ENCODE results near the gene ACOT7. TPM values are rescaled to one million over a fixed set of nuclear protein-coding genes. Genes with fewer than 3 reads are reported as not detected.
A peak's percentile ranks its signal among the peaks of the same experiment; 100 is the strongest.

Gene ACOT7
- total and polyA plus RNA-seq, 2 of the 13 experiments (the other 11 are each of a cell fraction or from before 2014, with no cell fraction given), result 33.0 to 55.8 TPM

DNA sequence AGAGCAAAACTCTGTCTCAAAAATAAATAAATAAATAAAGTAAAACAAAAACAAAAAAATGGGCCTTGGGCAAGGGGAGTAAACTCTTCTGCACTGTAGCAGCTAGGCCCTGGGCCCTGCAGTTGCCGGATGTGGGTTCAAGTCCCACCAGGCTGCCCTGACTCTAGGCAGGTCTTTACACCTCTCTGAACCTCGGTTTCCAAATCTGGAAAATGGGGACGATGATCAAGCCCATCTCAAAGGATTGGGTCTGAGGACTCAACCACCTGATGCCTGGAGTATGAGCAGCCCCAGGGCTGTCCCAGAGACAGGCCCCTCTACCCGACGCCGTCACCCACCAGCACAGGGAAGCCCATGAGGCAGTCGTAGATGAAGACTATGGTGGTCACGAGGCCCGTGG lies 140.2 kb downstream of the ACOT7 start:
- H3K4me1 ChIP-seq (ENCODE audit: insufficient read depth, low read length), result peaks cover 8% of the 10 kb centered on the region
- H3K27me3 ChIP-seq (ENCODE audit: control insufficient read depth in 1 of 2, insufficient read depth in 2 of 2, low read length in 2 of 2), result peaks cover 5 to 32% of the 10 kb centered on the region in 2 experiments; a peak in 3 of 5 replicates
- no peaks in the 10 kb centered on the region for H3K9me3 ChIP-seq (ENCODE audit: low read length)
- no peak overlapping the region for H2AFZ ChIP-seq (ENCODE audit: low read length)
- ATAC-seq (no peak), FAIRE-seq (no peak), DNase-seq (ENCODE audit: low spot score) (no peak)
- no peaks in the 10 kb centered on the region for H3K36me3 ChIP-seq (replicated peaks in 1 of 2; ENCODE audit: control insufficient read depth in 1 of 2, insufficient read depth in 2 of 2, low read length in 2 of 2)
- 82% methylated on average over 7 of the region's 9 CpGs for WGBS (ENCODE audit: low lambda C conversion rate)
- no peaks in the 10 kb centered on the region for H4K20me1 ChIP-seq (ENCODE audit: insufficient read depth, low read length)
- no TSS peak for BruUV-seq (replicated peaks)
- ChIA-PET CTCF (ENCODE audit: low intra/inter-chr PET ratio, low total read pairs) (no interaction called here), POLR2A (no interaction called here)
- H3K27ac ChIP-seq (ENCODE audit: extremely low read length, insufficient read depth, low read length), result no peak overlapping the region
- in situ Hi-C loops (cut with HindIII; ENCODE audit: extremely low pct_ligation_motif_present, low pct_unique_long_range_greater_than_20kb), result no loop called here
- intact Hi-C loops (cut with micrococcal nuclease; ENCODE audit: unreplicated experiment), result no loop called here
- H3K4me3 ChIP-seq (replicated peaks in 1 of 3; ENCODE audit: insufficient read depth in 1 of 3, low read depth in 2 of 3, low read length in 3 of 3), result no peak overlapping the region
- H3K9ac ChIP-seq (ENCODE audit: insufficient read depth, low read depth, low read length), result no peak overlapping the region
- H3K79me2 ChIP-seq (ENCODE audit: insufficient read depth, low read length), result no peaks in the 10 kb centered on the region
- no peak overlapping the region for H3K4me2 ChIP-seq (ENCODE audit: low read depth, low read length)
- TF ChIP-seq ZNF629 (CRISPR knock-in tag; conservative IDR thresholded peaks at IDR 0.05) (peak; percentile 39; the same call in 1 of the 2 replicates), MLX (CRISPR knock-in tag; IDR thresholded peaks at IDR 0.05) (no peak)

- DNase-seq (ENCODE audit: low spot score), result no peak
- intact Hi-C loops (cut with micrococcal nuclease; ENCODE audit: unreplicated experiment), result no loop called here
- no TSS peak for BruUV-seq (replicated peaks)
- in situ Hi-C loops (cut with HindIII; ENCODE audit: extremely low pct_ligation_motif_present, low pct_unique_long_range_greater_than_20kb), result no loop called here
- peaks cover 7% of the 10 kb centered on the region for H3K4me1 ChIP-seq (ENCODE audit: insufficient read depth, low read length)
- H3K4me2 ChIP-seq (ENCODE audit: low read depth, low read length), result no peak overlapping the region
- no peak overlapping the region for H3K4me3 ChIP-seq (replicated peaks in 1 of 3; ENCODE audit: insufficient read depth in 1 of 3, low read depth in 2 of 3, low read length in 3 of 3)
- no peaks in the 10 kb centered on the region for H4K20me1 ChIP-seq (ENCODE audit: insufficient read depth, low read length)
- H3K36me3 ChIP-seq (replicated peaks in 1 of 2; ENCODE audit: control insufficient read depth in 1 of 2, insufficient read depth in 2 of 2, low read length in 2 of 2), result no peaks in the 10 kb centered on the region
- peaks cover 8 to 42% of the 10 kb centered on the region in 2 experiments; a peak in 4 of 5 replicates for H3K27me3 ChIP-seq (ENCODE audit: control insufficient read depth in 1 of 2, insufficient read depth in 2 of 2, low read length in 2 of 2)
- CTCF ChIA-PET (ENCODE audit: low intra/inter-chr PET ratio, low total read pairs), result no interaction called here
- H2AFZ ChIP-seq (ENCODE audit: low read length), result no peak overlapping the region
- H3K9ac ChIP-seq (ENCODE audit: insufficient read depth, low read depth, low read length), result no peak overlapping the region
- POLR2A ChIA-PET, result interaction anchor here (1.1 kb wide), 1 partner anchor 12 kb away, joined by 3 read pairs; no protein-coding TSS in a partner anchor
- H3K27ac ChIP-seq (ENCODE audit: extremely low read length, insufficient read depth, low read length), result no peak overlapping the region
- H3K9me3 ChIP-seq (ENCODE audit: low read length), result no peaks in the 10 kb centered on the region
- ATAC-seq, result no peak
- H3K79me2 ChIP-seq (ENCODE audit: insufficient read depth, low read length), result no peaks in the 10 kb centered on the region
- no peak for FAIRE-seq
- 42% methylated on average over 2 of the region's 4 CpGs for WGBS (ENCODE audit: low lambda C conversion rate)
- no peak for TF ChIP-seq BORCS8-MEF2B (CRISPR knock-in tag; IDR thresholded peaks at IDR 0.05)
- TF ChIP-seq, protein P1, sequence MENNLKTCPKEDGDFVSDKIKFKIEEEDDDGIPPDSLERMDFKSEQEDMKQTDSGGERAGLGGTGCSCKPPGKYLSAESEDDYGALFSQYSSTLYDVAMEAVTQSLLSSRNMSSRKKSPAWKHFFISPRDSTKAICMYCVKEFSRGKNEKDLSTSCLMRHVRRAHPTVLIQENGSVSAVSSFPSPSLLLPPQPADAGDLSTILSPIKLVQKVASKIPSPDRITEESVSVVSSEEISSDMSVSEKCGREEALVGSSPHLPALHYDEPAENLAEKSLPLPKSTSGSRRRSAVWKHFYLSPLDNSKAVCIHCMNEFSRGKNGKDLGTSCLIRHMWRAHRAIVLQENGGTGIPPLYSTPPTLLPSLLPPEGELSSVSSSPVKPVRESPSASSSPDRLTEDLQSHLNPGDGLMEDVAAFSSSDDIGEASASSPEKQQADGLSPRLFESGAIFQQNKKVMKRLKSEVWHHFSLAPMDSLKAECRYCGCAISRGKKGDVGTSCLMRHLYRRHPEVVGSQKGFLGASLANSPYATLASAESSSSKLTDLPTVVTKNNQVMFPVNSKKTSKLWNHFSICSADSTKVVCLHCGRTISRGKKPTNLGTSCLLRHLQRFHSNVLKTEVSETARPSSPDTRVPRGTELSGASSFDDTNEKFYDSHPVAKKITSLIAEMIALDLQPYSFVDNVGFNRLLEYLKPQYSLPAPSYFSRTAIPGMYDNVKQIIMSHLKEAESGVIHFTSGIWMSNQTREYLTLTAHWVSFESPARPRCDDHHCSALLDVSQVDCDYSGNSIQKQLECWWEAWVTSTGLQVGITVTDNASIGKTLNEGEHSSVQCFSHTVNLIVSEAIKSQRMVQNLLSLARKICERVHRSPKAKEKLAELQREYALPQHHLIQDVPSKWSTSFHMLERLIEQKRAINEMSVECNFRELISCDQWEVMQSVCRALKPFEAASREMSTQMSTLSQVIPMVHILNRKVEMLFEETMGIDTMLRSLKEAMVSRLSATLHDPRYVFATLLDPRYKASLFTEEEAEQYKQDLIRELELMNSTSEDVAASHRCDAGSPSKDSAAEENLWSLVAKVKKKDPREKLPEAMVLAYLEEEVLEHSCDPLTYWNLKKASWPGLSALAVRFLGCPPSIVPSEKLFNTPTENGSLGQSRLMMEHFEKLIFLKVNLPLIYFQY (CRISPR knock-in tag; IDR thresholded peaks at IDR 0.05; ENCODE audit: borderline replicate concordance), result no peak
- TF ChIP-seq ZNF333 (CRISPR knock-in tag; IDR thresholded peaks at IDR 0.05; ENCODE audit: borderline replicate concordance), result no peak
- TF ChIP-seq, protein P2, sequence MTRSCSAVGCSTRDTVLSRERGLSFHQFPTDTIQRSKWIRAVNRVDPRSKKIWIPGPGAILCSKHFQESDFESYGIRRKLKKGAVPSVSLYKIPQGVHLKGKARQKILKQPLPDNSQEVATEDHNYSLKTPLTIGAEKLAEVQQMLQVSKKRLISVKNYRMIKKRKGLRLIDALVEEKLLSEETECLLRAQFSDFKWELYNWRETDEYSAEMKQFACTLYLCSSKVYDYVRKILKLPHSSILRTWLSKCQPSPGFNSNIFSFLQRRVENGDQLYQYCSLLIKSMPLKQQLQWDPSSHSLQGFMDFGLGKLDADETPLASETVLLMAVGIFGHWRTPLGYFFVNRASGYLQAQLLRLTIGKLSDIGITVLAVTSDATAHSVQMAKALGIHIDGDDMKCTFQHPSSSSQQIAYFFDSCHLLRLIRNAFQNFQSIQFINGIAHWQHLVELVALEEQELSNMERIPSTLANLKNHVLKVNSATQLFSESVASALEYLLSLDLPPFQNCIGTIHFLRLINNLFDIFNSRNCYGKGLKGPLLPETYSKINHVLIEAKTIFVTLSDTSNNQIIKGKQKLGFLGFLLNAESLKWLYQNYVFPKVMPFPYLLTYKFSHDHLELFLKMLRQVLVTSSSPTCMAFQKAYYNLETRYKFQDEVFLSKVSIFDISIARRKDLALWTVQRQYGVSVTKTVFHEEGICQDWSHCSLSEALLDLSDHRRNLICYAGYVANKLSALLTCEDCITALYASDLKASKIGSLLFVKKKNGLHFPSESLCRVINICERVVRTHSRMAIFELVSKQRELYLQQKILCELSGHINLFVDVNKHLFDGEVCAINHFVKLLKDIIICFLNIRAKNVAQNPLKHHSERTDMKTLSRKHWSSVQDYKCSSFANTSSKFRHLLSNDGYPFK (CRISPR knock-in tag; IDR thresholded peaks at IDR 0.05; ENCODE audit: borderline replicate concordance), result no peak
- no peak for TF ChIP-seq ZFAT (CRISPR knock-in tag; conservative IDR thresholded peaks at IDR 0.05)
- no peak for TF ChIP-seq ATRX (CRISPR knock-in tag; IDR thresholded peaks at IDR 0.05; ENCODE audit: borderline replicate concordance)
These were observed 141.2 kb downstream of the ACOT7 start for GRCh38 chr1:6252374-6252710.

Data from HepG2 (cell line).